GM21360 (cell line): ENCODE measurements around the gene MEF2A.
A peak's percentile ranks its signal among the peaks of the same experiment; 100 is the strongest.

ENCODE experiments used
- ATAC-seq: cut with Tn5 transposase; IDR thresholded peaks from one replicate; pipeline ENCODE4 v1.9.1; 2021; ENCODE audit warnings: mild to moderate bottlenecking, moderate library complexity; ENCODE audit not compliant: unreplicated experiment

The MEF2A gene

GRCh38 chr15:99604865-99605264 lies 39.1 kb downstream of the MEF2A start:
- no peak for ATAC-seq

GRCh38 chr15:99605490-99605931 lies 39.7 kb downstream of the MEF2A start:
- no peak for ATAC-seq

GRCh38 chr15:99605990-99606389 lies 40.2 kb downstream of the MEF2A start:
- ATAC-seq = no peak

DNA sequence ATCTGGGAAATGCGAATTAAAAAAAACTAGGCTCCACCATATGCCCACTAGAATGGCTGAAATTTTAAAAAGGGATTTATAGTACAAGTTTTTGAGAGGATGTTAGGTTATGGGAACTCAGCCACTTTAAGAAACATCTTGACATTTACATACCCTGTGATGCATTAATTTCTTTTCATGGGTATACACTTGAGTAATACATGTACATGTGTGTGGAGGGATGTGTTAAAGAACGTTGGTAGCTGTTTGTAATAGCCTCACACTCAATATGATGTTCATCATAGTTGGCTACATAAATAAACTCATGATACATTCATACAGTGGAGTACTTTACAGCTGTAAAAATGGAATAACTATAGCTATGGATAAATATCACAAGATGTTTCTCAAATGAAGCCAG lies 40.9 kb downstream of the MEF2A start:
- ATAC-seq = no peak

GRCh38 chr15:99613481-99613880 lies 47.7 kb downstream of the MEF2A start:
- no peak for ATAC-seq

DNA sequence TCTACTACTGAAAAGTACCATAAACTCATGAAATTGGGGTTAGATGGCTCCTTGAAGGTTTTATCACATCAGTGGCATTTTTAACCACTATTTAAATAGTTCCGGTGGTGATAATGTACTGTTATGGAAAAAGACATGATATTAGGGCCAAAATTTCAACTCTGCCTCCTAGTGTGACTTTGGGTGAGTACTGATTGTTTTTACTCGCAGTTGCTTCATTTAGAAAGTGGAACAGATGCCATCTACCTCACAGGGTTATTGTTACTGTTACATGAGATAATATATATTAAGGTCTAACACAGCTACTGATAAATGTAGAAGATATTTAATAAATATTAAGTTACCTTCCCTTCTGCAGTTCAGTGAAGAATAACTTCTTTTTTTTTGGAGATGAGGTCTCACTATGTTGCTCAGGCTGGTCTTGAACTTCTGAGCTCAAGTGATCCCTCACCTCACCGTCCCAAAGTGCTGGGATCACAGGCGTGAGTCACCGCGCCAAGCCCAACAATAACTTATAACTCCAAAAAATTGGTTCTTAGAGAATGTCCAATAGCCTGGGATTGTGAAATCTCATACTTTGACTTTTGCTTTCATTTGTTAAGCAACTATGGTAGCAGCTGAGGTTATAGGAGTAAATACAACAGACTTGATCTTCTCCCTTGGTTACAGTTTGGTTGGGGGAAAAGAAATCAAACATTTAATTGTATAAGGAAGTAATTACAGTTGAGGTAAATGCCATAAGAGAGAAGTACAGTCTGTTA lies 48.3 kb downstream of the MEF2A start:
- no peak for ATAC-seq

GRCh38 chr15:99614749-99615288 lies 49.0 kb downstream of the MEF2A start:
- ATAC-seq = no peak

GRCh38 chr15:99615460-99615859 lies 49.7 kb downstream of the MEF2A start:
- no peak for ATAC-seq

DNA sequence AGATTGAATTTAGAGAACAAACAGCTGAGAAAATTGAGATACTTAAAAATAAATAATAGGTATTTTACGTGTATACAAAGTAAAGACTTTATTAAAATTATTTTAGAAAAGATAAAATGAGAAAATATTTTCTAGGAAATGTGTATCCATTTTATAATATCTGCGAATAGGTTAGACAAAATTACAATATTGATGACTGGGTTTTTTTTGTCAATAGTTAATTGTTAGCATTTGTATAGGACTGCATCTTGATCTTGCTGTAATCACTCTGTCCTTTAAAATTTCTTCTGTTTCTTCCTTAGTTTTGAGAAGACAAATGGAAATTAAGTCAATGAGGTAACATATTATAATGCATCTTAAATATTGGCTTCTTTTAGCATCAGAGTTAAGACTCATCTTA lies 50.3 kb downstream of the MEF2A start:
- ATAC-seq = no peak

DNA sequence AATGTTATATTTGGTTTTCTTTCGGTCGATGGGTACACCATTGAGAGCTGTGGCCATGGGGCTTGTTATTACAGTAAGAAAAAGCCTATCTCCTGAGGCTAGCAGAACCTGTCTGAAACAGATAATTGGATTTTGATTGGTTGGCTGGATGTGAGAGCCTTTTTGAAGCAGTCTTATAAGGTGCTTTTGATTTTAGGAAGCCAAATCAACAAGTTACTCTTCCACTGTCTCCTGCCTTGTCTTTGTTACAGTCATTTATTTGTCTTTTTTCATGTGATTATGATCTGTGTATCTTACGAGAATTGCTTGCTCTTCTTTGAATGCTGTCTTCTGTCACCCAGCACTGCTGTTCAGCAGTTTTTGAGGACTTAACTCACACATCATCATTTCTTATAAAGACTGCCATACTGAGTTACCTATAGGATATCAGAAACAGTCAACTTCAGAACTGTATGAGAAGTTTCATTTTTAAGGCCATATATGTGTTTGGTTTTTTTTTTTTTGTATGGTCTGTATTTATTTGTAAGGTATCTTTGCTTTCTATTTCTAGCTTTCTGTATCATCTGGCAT lies 51.1 kb downstream of the MEF2A start:
- ATAC-seq = no peak

- no peak for ATAC-seq
These were observed 53.2 kb downstream of the MEF2A start for GRCh38 chr15:99618941-99619411.

DNA sequence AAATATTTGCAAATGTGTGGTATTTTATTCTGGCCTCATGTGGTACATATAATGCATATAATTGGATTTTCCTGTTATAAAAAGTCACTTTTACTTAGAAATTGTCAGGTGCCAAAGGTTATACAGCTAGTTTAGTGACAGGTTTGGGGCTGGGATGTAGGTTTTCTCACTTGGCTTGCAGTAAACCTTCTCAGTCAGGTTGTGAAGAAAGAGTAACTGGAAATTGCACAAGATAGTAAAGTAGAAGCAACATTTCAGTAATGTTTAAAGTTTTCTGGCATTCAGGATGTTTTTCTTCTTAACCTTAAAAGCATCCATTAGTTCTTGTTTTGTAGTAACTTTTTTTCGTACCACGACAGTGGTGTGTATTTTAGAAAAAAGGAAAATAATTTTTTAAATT lies 53.9 kb downstream of the MEF2A start:
- ATAC-seq = no peak

GRCh38 chr15:99620178-99620577 lies 54.4 kb downstream of the MEF2A start:
- ATAC-seq = no peak

DNA sequence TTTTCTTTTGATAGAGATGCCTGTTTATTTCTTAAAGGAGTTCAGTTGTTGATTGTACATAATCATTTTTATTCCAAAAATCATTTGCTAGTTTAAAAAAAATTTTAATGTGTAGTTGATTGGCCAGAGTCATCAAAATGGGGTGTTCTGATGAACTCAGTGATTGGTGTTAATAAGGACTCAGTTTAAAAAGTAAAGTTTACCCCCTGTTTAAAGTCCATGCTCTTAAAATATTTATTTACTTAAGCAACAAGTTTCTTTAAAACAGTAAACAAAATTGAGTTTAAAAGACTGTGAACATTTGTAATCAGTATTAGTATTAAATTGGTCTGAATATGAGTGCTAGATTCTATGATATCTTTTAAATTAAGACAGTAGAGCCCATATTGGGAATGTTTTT lies 56.0 kb downstream of the MEF2A start:
- no peak for ATAC-seq

DNA sequence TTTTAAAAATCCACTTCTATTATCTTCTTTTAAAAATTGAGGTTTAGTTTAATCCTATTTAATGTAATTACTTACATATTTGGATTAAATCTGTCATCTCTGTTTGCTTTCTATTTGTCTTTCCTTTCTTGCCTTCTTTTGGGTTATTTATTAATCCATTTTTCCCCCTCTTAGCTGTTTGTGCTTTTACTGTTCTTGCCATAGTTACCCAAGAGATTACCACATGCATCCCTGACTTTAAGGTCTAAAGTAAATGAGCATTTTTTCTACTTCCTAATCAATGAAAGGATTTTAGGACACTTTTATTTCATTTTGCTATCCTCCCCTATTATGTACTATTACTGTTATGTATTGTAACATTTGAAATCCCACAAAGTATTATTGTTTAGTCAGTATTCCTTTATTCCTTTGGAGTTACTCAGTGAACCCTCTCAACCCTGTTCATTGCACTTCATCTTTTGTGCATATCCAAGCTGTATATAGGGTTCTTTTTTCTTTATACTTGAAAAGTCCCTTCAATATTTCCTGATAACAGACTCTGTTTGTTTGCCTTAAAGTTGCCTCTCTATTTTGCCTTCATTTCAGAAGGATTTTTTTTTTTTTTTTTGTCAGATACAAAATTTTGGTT lies 62.7 kb downstream of the MEF2A start:
- ATAC-seq = no peak

GRCh38 chr15:99630607-99631131 lies 64.9 kb downstream of the MEF2A start:
- ATAC-seq = peak; percentile 24

DNA sequence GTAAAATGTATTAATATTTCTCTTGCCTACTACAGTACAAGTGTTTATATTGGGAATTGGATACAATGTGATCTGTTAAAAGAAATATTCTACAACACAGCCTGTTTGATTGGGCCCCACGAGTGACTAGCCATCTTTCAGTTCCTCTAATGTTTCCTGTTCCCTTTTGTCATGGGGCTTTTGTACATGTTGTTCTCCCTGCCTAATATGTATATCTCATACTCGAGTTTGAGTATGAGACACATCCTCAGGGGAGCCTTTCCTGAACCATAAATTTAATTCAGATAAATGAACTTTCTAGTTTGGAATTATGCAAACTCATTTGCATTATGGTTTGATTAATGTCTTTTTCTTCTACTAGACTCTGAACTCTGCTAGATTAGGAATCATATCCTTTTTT lies 65.5 kb downstream of the MEF2A start:
- ATAC-seq = peak; percentile 95

DNA sequence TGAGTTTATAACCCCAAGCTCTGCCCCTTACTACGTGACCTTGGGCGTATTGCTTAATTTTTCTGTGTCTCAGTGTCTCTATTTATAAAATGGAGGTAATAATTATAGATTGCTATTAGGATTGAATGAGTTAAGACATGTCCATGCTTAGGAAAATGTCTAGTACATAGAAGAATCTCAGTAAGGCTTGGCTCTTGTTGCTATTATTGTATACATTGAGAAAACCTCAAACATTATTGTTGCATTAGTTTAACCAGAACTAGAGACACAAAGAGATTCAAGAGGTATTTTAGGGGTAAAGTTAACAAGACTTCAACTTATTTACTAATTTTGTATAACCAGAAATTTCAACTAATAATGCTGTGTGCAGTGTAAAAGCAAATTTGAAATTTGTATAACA lies 66.7 kb downstream of the MEF2A start:
- ATAC-seq = no peak

- no peak for ATAC-seq
These were observed 67.9 kb downstream of the MEF2A start for GRCh38 chr15:99633655-99634054.

DNA sequence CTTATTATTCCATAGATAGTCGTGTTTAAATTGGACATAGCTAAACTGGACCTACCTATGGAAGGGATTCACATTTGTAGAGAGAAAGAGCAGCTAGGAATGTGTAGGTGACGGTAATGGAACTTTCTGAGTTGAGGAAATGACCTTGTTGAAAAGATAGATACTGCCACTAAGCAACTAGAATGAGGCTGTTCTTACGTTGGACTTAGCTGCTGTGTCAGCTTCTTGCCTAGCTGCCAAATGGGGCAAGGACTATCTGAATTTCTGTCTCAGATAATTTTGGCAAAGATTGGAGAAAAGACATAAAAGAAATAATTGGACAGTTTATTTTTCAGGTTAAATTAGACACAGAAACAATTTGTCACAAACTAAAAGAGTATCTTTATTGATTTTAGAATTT lies 68.8 kb downstream of the MEF2A start:
- no peak for ATAC-seq

- no peak for ATAC-seq
These were observed 69.4 kb downstream of the MEF2A start for GRCh38 chr15:99635145-99635544.

GRCh38 chr15:99635794-99636193 lies 70.0 kb downstream of the MEF2A start:
- peak; percentile 46 for ATAC-seq
